ENCODE measurements around the gene CXCL14. TPM values are rescaled to one million over a fixed set of nuclear protein-coding genes. Genes with fewer than 3 reads are reported as not detected.

The CXCL14 gene
- total and polyA plus RNA-seq, 2 of the 13 experiments (the other 11 are each of a cell fraction or from before 2014, with no cell fraction given): not detected

GRCh38 chr5:135623186-135623715 is 44.5 kb upstream of the CXCL14 start:
- WGBS (ENCODE audit: low lambda C conversion rate): 0% methylated on average over 2 of the region's 2 CpGs
- Histone ChIP-seq H3K27ac (ENCODE audit: extremely low read length, insufficient read depth, low read length) (no peak overlapping the region), H3K4me2 (ENCODE audit: low read depth, low read length) (no peak overlapping the region), H3K4me1 (ENCODE audit: insufficient read depth, low read length) (no peaks in the 10 kb centered on the region), H3K79me2 (ENCODE audit: insufficient read depth, low read length) (no peaks in the 10 kb centered on the region), H3K27me3 (ENCODE audit: control insufficient read depth in 1 of 2, insufficient read depth in 2 of 2, low read length in 2 of 2) (no peaks in the 10 kb centered on the region; a peak in 1 of 5 replicates), H2AFZ (ENCODE audit: low read length) (no peak overlapping the region), H4K20me1 (ENCODE audit: insufficient read depth, low read length) (no peaks in the 10 kb centered on the region), H3K4me3 (replicated peaks in 1 of 3; ENCODE audit: insufficient read depth in 1 of 3, low read depth in 2 of 3, low read length in 3 of 3) (no peak overlapping the region), H3K36me3 (replicated peaks in 1 of 2; ENCODE audit: control insufficient read depth in 1 of 2, insufficient read depth in 2 of 2, low read length in 2 of 2) (no peaks in the 10 kb centered on the region), H3K9ac (ENCODE audit: insufficient read depth, low read depth, low read length) (no peak overlapping the region), H3K9me3 (ENCODE audit: low read length) (peaks cover 14% of the 10 kb centered on the region)
- CTCF ChIA-PET (ENCODE audit: low intra/inter-chr PET ratio, low total read pairs): no interaction called here
- DNase-seq (ENCODE audit: low spot score): no peak
- intact Hi-C loops (cut with micrococcal nuclease; ENCODE audit: unreplicated experiment) (no loop called here), in situ Hi-C loops (cut with HindIII; ENCODE audit: extremely low pct_ligation_motif_present, low pct_unique_long_range_greater_than_20kb) (no loop called here)
- no TSS peak for BruUV-seq (replicated peaks)
- no peak for ATAC-seq
- FAIRE-seq: no peak
- POLR2A ChIA-PET: no interaction called here
- TF ChIP-seq NCOA5 (CRISPR knock-in tag; IDR thresholded peaks at IDR 0.05): no peak
- no peak for TF ChIP-seq MAZ (IDR thresholded peaks at IDR 0.05; ENCODE audit: borderline replicate concordance, low read depth, low read length)
- TF ChIP-seq MAZ (CRISPR knock-in tag; IDR thresholded peaks at IDR 0.05; ENCODE audit: low read depth): no peak

DNA sequence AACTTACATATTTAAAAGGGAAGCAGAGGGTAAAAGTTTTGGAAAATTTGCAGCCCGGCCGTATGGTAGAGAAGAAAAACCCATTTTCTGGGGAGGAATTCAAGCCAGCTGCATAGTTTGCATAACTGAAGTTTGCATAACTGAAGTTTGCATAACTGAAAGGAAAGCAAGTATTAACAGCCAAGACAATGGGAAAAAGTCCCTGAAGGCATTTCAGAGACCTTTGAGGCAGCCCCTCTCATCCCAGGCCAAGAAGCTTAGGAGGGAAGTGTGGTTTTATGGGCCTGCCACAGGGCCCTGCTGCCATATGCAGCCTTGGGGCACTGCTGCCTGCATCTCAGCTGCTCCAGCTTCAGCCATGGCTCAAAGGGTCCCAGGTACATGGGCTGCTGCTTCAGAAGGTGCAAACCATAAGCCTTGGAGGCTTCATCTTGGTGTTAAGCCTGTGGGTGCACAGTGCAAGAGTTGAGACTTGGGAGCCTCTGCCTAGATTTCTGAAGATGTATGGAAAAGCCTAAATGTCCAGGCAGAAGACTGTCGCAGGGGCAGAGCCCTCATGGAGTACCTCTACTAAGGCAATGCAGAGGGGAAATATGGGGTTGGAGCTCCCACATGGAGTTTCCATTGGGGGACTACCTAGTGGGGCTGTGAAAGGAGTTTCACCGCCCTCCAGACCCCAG is 36.9 kb upstream of the CXCL14 start:
- ChIA-PET CTCF (ENCODE audit: low intra/inter-chr PET ratio, low total read pairs) (no interaction called here), POLR2A (no interaction called here)
- BruUV-seq (replicated peaks): no TSS peak
- no peak for FAIRE-seq
- no peak for DNase-seq (ENCODE audit: low spot score)
- no peaks in the 10 kb centered on the region for H3K4me1 ChIP-seq (ENCODE audit: insufficient read depth, low read length)
- no peaks in the 10 kb centered on the region for H4K20me1 ChIP-seq (ENCODE audit: insufficient read depth, low read length)
- WGBS (ENCODE audit: low lambda C conversion rate): 24% methylated on average over 3 of the region's 4 CpGs
- no peak overlapping the region for H3K27ac ChIP-seq (ENCODE audit: extremely low read length, insufficient read depth, low read length)
- no peak overlapping the region for H2AFZ ChIP-seq (ENCODE audit: low read length)
- H3K9ac ChIP-seq (ENCODE audit: insufficient read depth, low read depth, low read length): no peak overlapping the region
- intact Hi-C loops (cut with micrococcal nuclease; ENCODE audit: unreplicated experiment): no loop called here
- no peaks in the 10 kb centered on the region for H3K79me2 ChIP-seq (ENCODE audit: insufficient read depth, low read length)
- H3K9me3 ChIP-seq (ENCODE audit: low read length): peaks cover 16% of the 10 kb centered on the region
- in situ Hi-C loops (cut with HindIII; ENCODE audit: extremely low pct_ligation_motif_present, low pct_unique_long_range_greater_than_20kb): no loop called here
- no peak for ATAC-seq
- no peaks in the 10 kb centered on the region for H3K36me3 ChIP-seq (replicated peaks in 1 of 2; ENCODE audit: control insufficient read depth in 1 of 2, insufficient read depth in 2 of 2, low read length in 2 of 2)
- H3K4me2 ChIP-seq (ENCODE audit: low read depth, low read length): no peak overlapping the region
- no peaks in the 10 kb centered on the region for H3K27me3 ChIP-seq (ENCODE audit: control insufficient read depth in 1 of 2, insufficient read depth in 2 of 2, low read length in 2 of 2)
- no peak overlapping the region for H3K4me3 ChIP-seq (replicated peaks in 1 of 3; ENCODE audit: insufficient read depth in 1 of 3, low read depth in 2 of 3, low read length in 3 of 3)
- TF ChIP-seq ADNP (CRISPR knock-in tag; IDR thresholded peaks at IDR 0.05) (no peak), ZGPAT (CRISPR knock-in tag; IDR thresholded peaks at IDR 0.05) (no peak), ZNF772 (CRISPR knock-in tag; IDR thresholded peaks at IDR 0.05) (no peak), ZNF354B (CRISPR knock-in tag; IDR thresholded peaks at IDR 0.05) (no peak), HOXA9 (CRISPR knock-in tag; IDR thresholded peaks at IDR 0.05; ENCODE audit: borderline replicate concordance) (no peak), ZNF564 (CRISPR knock-in tag; IDR thresholded peaks at IDR 0.05) (no peak), WIZ (CRISPR knock-in tag; IDR thresholded peaks at IDR 0.05) (no peak), GPN1 (CRISPR knock-in tag; IDR thresholded peaks at IDR 0.05; ENCODE audit: borderline replicate concordance) (no peak), SP5 (CRISPR knock-in tag; IDR thresholded peaks at IDR 0.05; ENCODE audit: borderline replicate concordance, low read depth) (no peak), ZNF678 (CRISPR knock-in tag; IDR thresholded peaks at IDR 0.05) (no peak)
- TF ChIP-seq, protein P1, sequence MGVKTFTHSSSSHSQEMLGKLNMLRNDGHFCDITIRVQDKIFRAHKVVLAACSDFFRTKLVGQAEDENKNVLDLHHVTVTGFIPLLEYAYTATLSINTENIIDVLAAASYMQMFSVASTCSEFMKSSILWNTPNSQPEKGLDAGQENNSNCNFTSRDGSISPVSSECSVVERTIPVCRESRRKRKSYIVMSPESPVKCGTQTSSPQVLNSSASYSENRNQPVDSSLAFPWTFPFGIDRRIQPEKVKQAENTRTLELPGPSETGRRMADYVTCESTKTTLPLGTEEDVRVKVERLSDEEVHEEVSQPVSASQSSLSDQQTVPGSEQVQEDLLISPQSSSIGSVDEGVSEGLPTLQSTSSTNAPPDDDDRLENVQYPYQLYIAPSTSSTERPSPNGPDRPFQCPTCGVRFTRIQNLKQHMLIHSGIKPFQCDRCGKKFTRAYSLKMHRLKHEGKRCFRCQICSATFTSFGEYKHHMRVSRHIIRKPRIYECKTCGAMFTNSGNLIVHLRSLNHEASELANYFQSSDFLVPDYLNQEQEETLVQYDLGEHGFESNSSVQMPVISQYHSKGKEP (CRISPR knock-in tag; IDR thresholded peaks at IDR 0.05): no peak
- TF ChIP-seq, protein P2, sequence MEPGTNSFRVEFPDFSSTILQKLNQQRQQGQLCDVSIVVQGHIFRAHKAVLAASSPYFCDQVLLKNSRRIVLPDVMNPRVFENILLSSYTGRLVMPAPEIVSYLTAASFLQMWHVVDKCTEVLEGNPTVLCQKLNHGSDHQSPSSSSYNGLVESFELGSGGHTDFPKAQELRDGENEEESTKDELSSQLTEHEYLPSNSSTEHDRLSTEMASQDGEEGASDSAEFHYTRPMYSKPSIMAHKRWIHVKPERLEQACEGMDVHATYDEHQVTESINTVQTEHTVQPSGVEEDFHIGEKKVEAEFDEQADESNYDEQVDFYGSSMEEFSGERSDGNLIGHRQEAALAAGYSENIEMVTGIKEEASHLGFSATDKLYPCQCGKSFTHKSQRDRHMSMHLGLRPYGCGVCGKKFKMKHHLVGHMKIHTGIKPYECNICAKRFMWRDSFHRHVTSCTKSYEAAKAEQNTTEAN (CRISPR knock-in tag; conservative IDR thresholded peaks at IDR 0.05): no peak

Data from HepG2 (cell line).